ENCODE data around the gene PROS1.
"Not testable (repeated sequence)": the region's sequence is repeated elsewhere in the genome, so short reads cannot be mapped to it uniquely, and the experiment has no call there.

PROS1 gene

GRCh38 chr3:93861017-93861416, 112.7 kb downstream of the PROS1 start:
- no peak for DNase-seq

GRCh38 chr3:93855401-93855800, 118.3 kb downstream of the PROS1 start:
- no peak for DNase-seq

GRCh38 chr3:93852228-93852627, 121.5 kb downstream of the PROS1 start:
- not testable (repeated sequence) for DNase-seq

GRCh38 chr3:93843981-93844380, 129.7 kb downstream of the PROS1 start:
- no peak for DNase-seq

- DNase-seq = not testable (repeated sequence)
Measured at GRCh38 chr3:93839193-93839592, 134.5 kb downstream of the PROS1 start.
